GM19043 (cell line): ENCODE results near the gene FFAR3.

ENCODE experiments used
- ATAC-seq: cut with Tn5 transposase; IDR thresholded peaks from one replicate; pipeline ENCODE4 v1.9.1; 2021; ENCODE audit warnings: low read depth; ENCODE audit not compliant: unreplicated experiment

Gene FFAR3

GRCh38 chr19:35357867-35358573 is at the start of gene FFAR3:
Gene FFAR3 (plus strand): TSS chr19:35358460. CDS start chr19:35358891, 431 bp downstream.
- ATAC-seq = no peak

- no peak for ATAC-seq
Measured at GRCh38 chr19:35308910-35309309, 49.4 kb upstream of the FFAR3 start.

- no peak for ATAC-seq
Measured at GRCh38 chr19:35309481-35310279, 48.6 kb upstream of the FFAR3 start.

GRCh38 chr19:35310331-35310730 is 47.9 kb upstream of the FFAR3 start:
- ATAC-seq = no peak

- ATAC-seq = no peak
Measured at GRCh38 chr19:35310811-35311465, 47.3 kb upstream of the FFAR3 start.

GRCh38 chr19:35311901-35312665 is 46.2 kb upstream of the FFAR3 start:
- no peak for ATAC-seq

GRCh38 chr19:35313587-35313986 is 44.7 kb upstream of the FFAR3 start:
- ATAC-seq = no peak

- ATAC-seq = no peak
Measured at GRCh38 chr19:35314031-35314430, 44.2 kb upstream of the FFAR3 start.

- no peak for ATAC-seq
Measured at GRCh38 chr19:35314858-35315470, 43.3 kb upstream of the FFAR3 start.

GRCh38 chr19:35315883-35316282 is 42.4 kb upstream of the FFAR3 start:
- ATAC-seq = no peak

GRCh38 chr19:35316560-35316959 is 41.7 kb upstream of the FFAR3 start:
- ATAC-seq = no peak

- ATAC-seq = no peak
Measured at GRCh38 chr19:35317464-35318043, 40.7 kb upstream of the FFAR3 start.

GRCh38 chr19:35318679-35319448 is 39.4 kb upstream of the FFAR3 start:
- ATAC-seq = no peak

GRCh38 chr19:35320065-35320713 is 38.1 kb upstream of the FFAR3 start:
- ATAC-seq = no peak

- ATAC-seq = no peak
Measured at GRCh38 chr19:35321291-35321690, 37.0 kb upstream of the FFAR3 start.

- no peak for ATAC-seq
Measured at GRCh38 chr19:35322014-35322413, 36.2 kb upstream of the FFAR3 start.

- no peak for ATAC-seq
Measured at GRCh38 chr19:35327642-35328041, 30.6 kb upstream of the FFAR3 start.

GRCh38 chr19:35328851-35329285 is 29.4 kb upstream of the FFAR3 start, which contains the start of gene CD22:
Gene CD22 (plus strand): TSS chr19:35329187. CDS start chr19:35332041, 2,854 bp downstream.
- no peak for ATAC-seq
